Smooth muscle cell (in vitro differentiated cells): ENCODE measurements around the gene NCAPD3. TPM values are rescaled to one million over a fixed set of nuclear protein-coding genes. Genes with fewer than 3 reads are reported as not detected.

Experiments
- DNase-seq: peaks from one replicate; lab custom pipeline; 2025; ENCODE audit not compliant: unreplicated experiment; lab: John Stamatoyannopoulos, UW
- H2AFZ ChIP-seq: fragments of 200-600 bp; sonication (generic); 2 replicates; pipeline ENCODE4 v1.6.0; 2016; ENCODE audit warnings: antibody characterized with exemption, low read depth, mild to moderate bottlenecking
- H3F3A ChIP-seq: fragments of 200-600 bp; sonication (generic); 2 replicates; pipeline ENCODE4 v1.6.0; 2017; ENCODE audit warnings: antibody characterized with exemption, low read depth
- H3K27ac ChIP-seq: fragments of 200-600 bp; sonication (generic); 2 replicates; pipeline ENCODE4 v1.5.1; 2016; ENCODE audit warnings: low read depth, mild to moderate bottlenecking
- H3K27me3 ChIP-seq: fragments of 200-600 bp; sonication (generic); 2 replicates; pipeline ENCODE4 v1.6.1; 2016; ENCODE audit warnings: low read depth, mild to moderate bottlenecking
- H3K36me3 ChIP-seq: fragments of 200-600 bp; sonication (generic); 2 replicates; pipeline ENCODE4 v1.5.1; 2016; ENCODE audit warnings: low read depth
- H3K4me1 ChIP-seq: fragments of 200-600 bp; sonication (generic); 2 replicates; pipeline ENCODE4 v1.5.1; 2016; ENCODE audit warnings: low read depth
- H3K4me2 ChIP-seq: fragments of 200-600 bp; sonication (generic); 2 replicates; pipeline ENCODE4 v1.6.0; 2016; ENCODE audit warnings: mild to moderate bottlenecking
- H3K4me3 ChIP-seq: fragments of 200-600 bp; sonication (generic); 2 replicates; pipeline ENCODE4 v1.5.1; 2016; ENCODE audit warnings: mild to moderate bottlenecking
- H3K79me2 ChIP-seq: fragments of 200-600 bp; sonication (generic); 2 replicates; pipeline ENCODE4 v1.6.0; 2016; ENCODE audit warnings: low read depth, mild to moderate bottlenecking
- H3K9ac ChIP-seq: fragments of 200-600 bp; sonication (generic); 2 replicates; pipeline ENCODE4 v1.6.0; 2016; ENCODE audit warnings: low read depth
- H3K9me3 ChIP-seq: fragments of 200-600 bp; sonication (generic); replicated peaks from 2 replicates; pipeline ENCODE4 v1.5.1; 2016; ENCODE audit warnings: low read depth
- H4K20me1 ChIP-seq: fragments of 200-600 bp; sonication (generic); 2 replicates; pipeline ENCODE4 v1.6.0; 2016; ENCODE audit warnings: low read depth
- WGBS: methylation state at CpG from one replicate; pipeline ENCODE4 v1.1.7; 2016; ENCODE audit warnings: low lambda C conversion rate; 5-methylcytosine and 5-hydroxymethylcytosine counted together
- polyA plus RNA-seq: library from polyadenylated mRNA; unstranded; fragments of >200 nt; fragmentation: Nextera tagmentation; extraction: Ambion mirVana; gene quantifications from 2 replicates; pipeline ENCODE4 v1.2.1, GENCODE V29; 2016
- total RNA-seq: library from RNA; depleted of rRNA; stranded (reverse); fragments of >200 nt; gene quantifications from 2 replicates; pipeline ENCODE4 v1.2.3, GENCODE V29; 2014
- TF ChIP-seq, protein P1 (sequence below): fragments of 200-600 bp; sonication (generic); IDR thresholded peaks from 2 replicates; pipeline ENCODE4 v1.5.1; 2017; ENCODE audit warnings: borderline replicate concordance, mild to moderate bottlenecking, antibody characterized with exemption; ENCODE audit not compliant: insufficient read depth, poor library complexity, severe bottlenecking

The NCAPD3 gene
- total and polyA plus RNA-seq, 2 experiments from 2014 or later: 6.6 to 11.0 TPM

GRCh38 chr11:134206185-134206584, 17.6 kb downstream of the NCAPD3 start:
- Histone ChIP-seq H3K9me3 (no peaks in the 10 kb centered on the region), H3K79me2 (no peaks in the 10 kb centered on the region), H4K20me1 (no peaks in the 10 kb centered on the region), H3K4me1 (no peaks in the 10 kb centered on the region), H3K9ac (no peak overlapping the region), H3K27ac (no peak overlapping the region), H3F3A (no peaks in the 10 kb centered on the region), H3K36me3 (peaks cover 27% of the 10 kb centered on the region), H3K4me3 (no peak overlapping the region), H3K27me3 (no peaks in the 10 kb centered on the region), H3K4me2 (no peak overlapping the region), H2AFZ (no peak overlapping the region)
- TF ChIP-seq, protein P1, sequence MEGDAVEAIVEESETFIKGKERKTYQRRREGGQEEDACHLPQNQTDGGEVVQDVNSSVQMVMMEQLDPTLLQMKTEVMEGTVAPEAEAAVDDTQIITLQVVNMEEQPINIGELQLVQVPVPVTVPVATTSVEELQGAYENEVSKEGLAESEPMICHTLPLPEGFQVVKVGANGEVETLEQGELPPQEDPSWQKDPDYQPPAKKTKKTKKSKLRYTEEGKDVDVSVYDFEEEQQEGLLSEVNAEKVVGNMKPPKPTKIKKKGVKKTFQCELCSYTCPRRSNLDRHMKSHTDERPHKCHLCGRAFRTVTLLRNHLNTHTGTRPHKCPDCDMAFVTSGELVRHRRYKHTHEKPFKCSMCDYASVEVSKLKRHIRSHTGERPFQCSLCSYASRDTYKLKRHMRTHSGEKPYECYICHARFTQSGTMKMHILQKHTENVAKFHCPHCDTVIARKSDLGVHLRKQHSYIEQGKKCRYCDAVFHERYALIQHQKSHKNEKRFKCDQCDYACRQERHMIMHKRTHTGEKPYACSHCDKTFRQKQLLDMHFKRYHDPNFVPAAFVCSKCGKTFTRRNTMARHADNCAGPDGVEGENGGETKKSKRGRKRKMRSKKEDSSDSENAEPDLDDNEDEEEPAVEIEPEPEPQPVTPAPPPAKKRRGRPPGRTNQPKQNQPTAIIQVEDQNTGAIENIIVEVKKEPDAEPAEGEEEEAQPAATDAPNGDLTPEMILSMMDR: no peak
- DNase-seq: no peak
- WGBS: 94% methylated on average over 5 of the region's 5 CpGs

DNA sequence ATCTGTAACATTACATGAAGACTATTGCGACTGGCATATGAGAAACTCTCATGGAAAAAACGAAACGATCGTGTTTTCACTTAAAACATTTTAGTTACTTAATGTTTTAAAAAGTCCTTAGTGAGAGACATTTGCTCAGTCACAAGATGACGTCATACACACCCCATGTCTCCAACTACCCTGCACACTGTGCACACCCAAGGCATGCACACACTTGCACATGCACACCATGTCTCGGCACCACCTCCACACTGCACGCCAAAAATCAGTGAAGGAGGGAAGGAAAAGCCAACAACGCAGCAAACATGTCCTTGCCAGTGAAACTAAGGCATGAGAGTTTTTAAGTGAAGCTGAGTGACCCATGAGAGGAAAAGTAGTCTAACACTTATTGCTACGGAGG, 18.0 kb downstream of the NCAPD3 start:
- Histone ChIP-seq H3K27ac (no peak overlapping the region), H3K4me2 (no peak overlapping the region), H2AFZ (no peak overlapping the region), H3K9me3 (no peaks in the 10 kb centered on the region), H3K9ac (no peak overlapping the region), H3F3A (no peaks in the 10 kb centered on the region), H3K79me2 (no peaks in the 10 kb centered on the region), H3K4me3 (no peak overlapping the region), H3K36me3 (peaks cover 28% of the 10 kb centered on the region), H3K27me3 (no peaks in the 10 kb centered on the region), H3K4me1 (no peaks in the 10 kb centered on the region), H4K20me1 (no peaks in the 10 kb centered on the region)
- TF ChIP-seq, protein P1: no peak
- DNase-seq: no peak
- WGBS: 97% methylated on average over 9 of the region's 9 CpGs

- Histone ChIP-seq H3F3A (no peaks in the 10 kb centered on the region), H3K9ac (no peak overlapping the region), H4K20me1 (no peaks in the 10 kb centered on the region), H3K4me1 (no peaks in the 10 kb centered on the region), H3K36me3 (peaks cover 19% of the 10 kb centered on the region), H3K27me3 (no peaks in the 10 kb centered on the region), H3K27ac (no peak overlapping the region), H3K4me3 (no peak overlapping the region), H3K9me3 (no peaks in the 10 kb centered on the region), H2AFZ (no peak overlapping the region), H3K4me2 (no peak overlapping the region), H3K79me2 (no peaks in the 10 kb centered on the region)
- DNase-seq: no peak
- 92% methylated on average over 4 of the region's 4 CpGs for WGBS
- TF ChIP-seq, protein P1: no peak
Measured at GRCh38 chr11:134202661-134203060, 21.1 kb downstream of the NCAPD3 start.

- Histone ChIP-seq H3K4me2 (no peak overlapping the region), H3K36me3 (peaks cover 19% of the 10 kb centered on the region), H3K9ac (no peak overlapping the region), H4K20me1 (no peaks in the 10 kb centered on the region), H3K27ac (no peak overlapping the region), H3K9me3 (no peaks in the 10 kb centered on the region), H2AFZ (no peak overlapping the region), H3K27me3 (no peaks in the 10 kb centered on the region), H3F3A (no peaks in the 10 kb centered on the region), H3K4me1 (no peaks in the 10 kb centered on the region), H3K79me2 (no peaks in the 10 kb centered on the region), H3K4me3 (no peak overlapping the region)
- TF ChIP-seq, protein P1: no peak
- WGBS: 89% methylated on average over 6 of the region's 6 CpGs
- DNase-seq: no peak
Measured at GRCh38 chr11:134200688-134201087, 23.1 kb downstream of the NCAPD3 start.
